Aorta (tissue), 5 donors: ENCODE results near the gene ZP1. TPM values are rescaled to one million over a fixed set of nuclear protein-coding genes. Genes with fewer than 3 reads are reported as not detected.

ENCODE experiments used
- ATAC-seq: fragments of 200-7000 bp; cut with Tn5 transposase; one replicate; pipeline ENCODE4 v1.9.1; 2022; ENCODE audit warnings: moderate library complexity; ENCODE audit not compliant: low FRiP score
- DNase-seq, 2 donors: peaks; one replicate each; pipeline ENCODE4 v3.0.0-alpha.2; 2020
- H3K27ac ChIP-seq, 2 donors: one replicate each; pipeline ENCODE4 v1.5.1; 2013; ENCODE audit warnings: low read length in 2 of 2, mild to moderate bottlenecking in 2 of 2, moderate library complexity in 2 of 2, control low read depth in 1 of 2, inconsistent platforms in 1 of 2, low read depth in 1 of 2
- H3K27me3 ChIP-seq, 2 donors: one replicate each; pipeline ENCODE4 v1.6.1; 2013; ENCODE audit warnings: control low read depth in 1 of 2, low read length in 1 of 2, mild to moderate bottlenecking in 1 of 2, moderate library complexity in 1 of 2; ENCODE audit not compliant: insufficient read depth in 2 of 2, control insufficient read depth in 1 of 2
- H3K36me3 ChIP-seq, 2 donors: one replicate each; pipeline ENCODE4 v1.6.1; 2013; ENCODE audit warnings: control low read depth in 1 of 2, low read length in 1 of 2, mild to moderate bottlenecking in 1 of 2; ENCODE audit not compliant: insufficient read depth in 2 of 2, control insufficient read depth in 1 of 2
- H3K4me1 ChIP-seq, 2 donors: one replicate each; pipeline ENCODE4 v1.6.1; 2013; ENCODE audit warnings: low read length in 2 of 2, control low read depth in 1 of 2, mild to moderate bottlenecking in 1 of 2, moderate library complexity in 1 of 2; ENCODE audit not compliant: insufficient read depth in 2 of 2, control insufficient read depth in 1 of 2
- H3K4me3 ChIP-seq, 2 donors: one replicate each; pipeline ENCODE4 v1.5.1; 2013; ENCODE audit warnings: low read length in 2 of 2, control low read depth in 1 of 2, mild to moderate bottlenecking in 1 of 2
- H3K9me3 ChIP-seq: one replicate; pipeline ENCODE4 v1.6.1; 2013; ENCODE audit warnings: mild to moderate bottlenecking, low read length; ENCODE audit not compliant: control insufficient read depth
- whole genome bisulfite sequencing, 2 donors: extraction: QIAGEN DNeasy Blood & Tissue Kit; methylation state at CpG; one replicate each; pipeline ENCODE4 v1.1.7; 2013; 5-methylcytosine and 5-hydroxymethylcytosine counted together
- intact Hi-C, 2 donors: fragments of 100-400 bp; cut with DNase I; formaldehyde crosslinking; loops; one replicate each; pipeline versions ENCODE4 v1.14.2 to v1.15.0; 2022
- polyA plus RNA-seq, 2 donors: library from polyadenylated mRNA; stranded (reverse); fragments of 200-250 nt; gene quantifications; one replicate each; pipeline ENCODE4 v1.2.3, GENCODE V29; 2013
- total RNA-seq, 2 donors: library from RNA; stranded (reverse); fragmentation: NEBNext Ultra II Directional; extraction: Animal tissue kit (Norgen Biotek cat#: 25700); gene quantifications; one replicate each; pipeline ENCODE4 v1.2.1, GENCODE V29; 2021
- donor health status: healthy with polysubstance abuse.
- donor health status: Bipolar disorder and iron deficiency.
- donor health status: DM: no; HTN: no; CAD: no.
- donor health status: DM: no; HTN: no; CAD: no.
- donor health status: DM: yes; HTN: yes; CAD: no.

Gene ZP1
- total and polyA plus RNA-seq, 4 donors: not detected

- H3K9me3 ChIP-seq: no peaks in the 10 kb centered on the region
- H3K4me3 ChIP-seq: peak within 1 kb of the TSS; percentile 43 to 90
- DNase-seq (peak; percentile 92 to 93), ATAC-seq (peak; percentile 92)
- H3K27me3 ChIP-seq: no peaks in the 10 kb centered on the region
- intact Hi-C loops: loop anchor here (5.0 to 10.0 kb wide), 3 partner anchors 33 to 251 kb away; partner anchors contain the start of gene VPS37C (in 1 of the 2)
- peak within 1 kb of the TSS; percentile 83 to 96 for H3K27ac ChIP-seq
- WGBS, 2 donors: 0% methylated on average over 56 to 70 of the region's 70 CpGs
- no peaks in the 10 kb centered on the region for H3K4me1 ChIP-seq
- H3K36me3 ChIP-seq: no peaks in the 10 kb centered on the region
Observed at GRCh38 chr11:60913793-60914632, 46.7 kb downstream of the ZP1 start, which contains the start of gene TMEM109. TMEM109 (plus strand) TSS chr11:60914158; CDS start chr11:60919694, 5,536 bp downstream.

DNA sequence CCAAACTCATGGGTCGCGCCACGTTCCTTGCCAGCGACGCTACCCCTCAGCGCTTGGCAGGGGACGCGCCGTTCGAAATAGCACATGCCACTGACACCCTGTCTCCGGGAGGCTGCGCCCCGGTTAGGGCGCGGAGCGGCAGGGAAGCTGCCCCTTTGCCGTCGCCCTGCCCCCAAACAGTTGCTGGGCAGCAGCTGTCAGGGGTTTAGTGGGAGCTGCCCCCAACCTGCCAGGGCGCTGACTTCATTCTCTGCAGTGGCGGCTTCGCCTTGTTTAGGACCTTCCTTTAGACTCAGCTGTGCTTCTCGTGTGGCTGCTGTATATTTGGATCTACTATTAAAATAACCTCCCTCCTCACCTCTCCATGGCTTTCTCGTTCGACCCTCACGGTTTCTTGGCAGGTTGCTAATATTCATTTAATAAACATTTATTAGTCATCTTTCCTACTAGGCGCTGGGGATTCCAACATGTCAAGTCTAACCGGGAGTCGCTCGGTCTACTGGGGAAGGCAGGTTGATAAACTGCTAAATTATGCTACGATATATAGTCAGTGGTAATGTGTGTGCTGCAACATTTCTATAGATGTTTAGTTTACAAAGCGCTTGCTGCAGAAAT is 47.4 kb downstream of the ZP1 start:
- 0 to 1% methylated on average over 31 of the region's 31 CpGs for WGBS, 2 donors
- Histone ChIP-seq H3K36me3 (no peaks in the 10 kb centered on the region), H3K27me3 (no peaks in the 10 kb centered on the region), H3K4me1 (no peaks in the 10 kb centered on the region), H3K27ac (peak overlapping the region in 1 of 2 donors; percentile 96), H3K9me3 (no peaks in the 10 kb centered on the region), H3K4me3 (peak overlapping the region; percentile 43 to 90)
- intact Hi-C loops: loop anchor here (5.0 to 10.0 kb wide), 3 partner anchors 33 to 250 kb away; partner anchors contain the start of gene VPS37C (in 1 of the 2)
- DNase-seq (no peak), ATAC-seq (peak; percentile 73)

- Histone ChIP-seq H3K27me3 (no peaks in the 10 kb centered on the region), H3K27ac (peak overlapping the region in 1 of 2 donors; percentile 49), H3K4me1 (no peaks in the 10 kb centered on the region), H3K4me3 (peak overlapping the region; percentile 43 to 90), H3K9me3 (no peaks in the 10 kb centered on the region), H3K36me3 (no peaks in the 10 kb centered on the region)
- ATAC-seq (peak; percentile 51), DNase-seq (peak; percentile 80 to 88)
- intact Hi-C loops: loop anchor here (10.0 kb wide), 2 partner anchors 239 to 249 kb away; partner anchors contain the start of gene VPS37C (in 1 of the 2)
- 6 to 7% methylated on average over 17 of the region's 17 CpGs for WGBS, 2 donors
Observed at GRCh38 chr11:60915248-60915914, 48.0 kb downstream of the ZP1 start.

DNA sequence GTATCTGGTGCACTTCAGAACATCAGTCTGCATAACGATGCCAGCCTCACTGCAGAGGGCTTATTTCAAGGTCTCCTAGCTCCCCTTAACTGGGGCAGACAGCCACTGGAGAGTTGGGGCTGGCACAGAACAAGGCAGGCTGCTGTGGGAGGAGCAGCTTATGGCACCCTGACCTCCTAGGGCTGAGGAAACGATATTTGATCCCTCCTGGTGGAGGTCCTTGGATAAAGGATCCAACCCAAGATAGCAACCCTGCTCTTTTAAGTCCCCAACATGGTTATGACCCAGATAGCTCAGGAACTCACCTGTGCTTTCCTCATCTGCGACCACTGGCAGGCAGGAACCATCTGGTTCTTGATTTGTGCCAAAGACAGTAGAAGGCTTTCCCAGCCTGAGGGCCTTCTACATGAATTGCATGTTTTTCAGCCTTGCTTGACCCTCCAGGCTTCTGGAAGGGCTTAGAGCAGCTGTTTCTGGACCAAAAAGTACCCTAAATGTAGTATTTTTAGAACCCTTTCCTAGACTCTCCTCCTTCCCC is 49.4 kb downstream of the ZP1 start:
- DNase-seq (no peak), ATAC-seq (no peak)
- intact Hi-C loops: loop anchor here (10.0 kb wide), 2 partner anchors 238 to 248 kb away; partner anchors contain the start of gene VPS37C (in 1 of the 2)

GRCh38 chr11:60917267-60917666 is 49.9 kb downstream of the ZP1 start:
- intact Hi-C loops: loop anchor here (10.0 kb wide), 2 partner anchors 238 to 248 kb away; partner anchors contain the start of gene VPS37C (in 1 of the 2)
- no peak for DNase-seq
- H3K4me1 ChIP-seq: no peaks in the 10 kb centered on the region

More for the DNA sequence above, 49.4 kb downstream of the ZP1 start:
- H3K27ac ChIP-seq: no peak overlapping the region
- H3K36me3 ChIP-seq: peaks cover 0 to 7% of the 10 kb centered on the region in 2 donors
- no peaks in the 10 kb centered on the region for H3K9me3 ChIP-seq
- H3K27me3 ChIP-seq: no peaks in the 10 kb centered on the region
- no peaks in the 10 kb centered on the region for H3K4me1 ChIP-seq
- 80 to 81% methylated on average over 3 of the region's 3 CpGs for WGBS, 2 donors
- H3K4me3 ChIP-seq: no peak overlapping the region

DNA sequence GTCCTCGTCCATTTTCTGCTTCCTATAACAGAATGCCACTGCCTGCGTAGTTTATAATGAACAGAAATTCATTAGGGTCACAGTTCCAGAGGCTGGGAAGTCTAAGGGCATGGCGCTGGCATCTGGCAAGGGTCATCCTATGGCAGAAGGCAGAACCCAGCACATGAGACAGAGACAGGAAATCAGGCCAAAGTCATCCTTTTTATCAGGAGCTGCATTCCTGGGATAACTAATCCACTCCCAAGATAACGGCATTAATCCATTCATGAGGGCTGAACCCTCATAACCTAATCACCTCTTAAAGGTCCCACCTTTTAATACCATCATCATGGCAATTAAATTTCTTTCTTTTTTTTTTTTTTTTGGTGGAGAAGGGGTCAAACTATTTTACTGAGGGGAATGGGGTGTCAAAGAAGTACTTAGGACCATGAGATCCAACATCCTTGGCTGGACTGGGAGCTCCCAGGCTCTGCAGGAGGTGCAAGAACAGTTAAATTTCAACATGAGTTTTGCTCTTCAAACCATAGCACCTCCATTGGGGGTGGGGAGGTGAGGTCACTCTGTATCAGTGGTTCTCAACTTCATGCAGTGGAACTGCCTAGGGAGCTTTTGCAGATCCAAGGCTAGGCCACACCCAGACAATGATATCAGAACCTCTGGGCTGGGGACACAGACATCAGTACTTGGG is 51.1 kb downstream of the ZP1 start:
- intact Hi-C loops: loop anchor here (10.0 kb wide), 2 partner anchors 236 to 246 kb away; partner anchors contain the start of gene VPS37C (in 1 of the 2)
- no peak for ATAC-seq
- Histone ChIP-seq H3K4me3 (no peak overlapping the region), H3K27me3 (no peaks in the 10 kb centered on the region), H3K4me1 (no peaks in the 10 kb centered on the region), H3K36me3 (peaks cover 0 to 15% of the 10 kb centered on the region in 2 donors), H3K27ac (no peak overlapping the region), H3K9me3 (no peaks in the 10 kb centered on the region)
- WGBS, 2 donors: 92 to 95% methylated on average over 4 of the region's 4 CpGs
- DNase-seq: no peak

More at GRCh38 chr11:60917267-60917666, 49.9 kb downstream of the ZP1 start:
- Histone ChIP-seq H3K27ac (no peak overlapping the region), H3K9me3 (no peaks in the 10 kb centered on the region), H3K36me3 (peaks cover 0 to 11% of the 10 kb centered on the region in 2 donors), H3K4me3 (no peak overlapping the region), H3K27me3 (no peaks in the 10 kb centered on the region)
- WGBS, 2 donors: 97 to 100% methylated on average over 1 of the region's 1 CpG
- no peak for ATAC-seq

DNA sequence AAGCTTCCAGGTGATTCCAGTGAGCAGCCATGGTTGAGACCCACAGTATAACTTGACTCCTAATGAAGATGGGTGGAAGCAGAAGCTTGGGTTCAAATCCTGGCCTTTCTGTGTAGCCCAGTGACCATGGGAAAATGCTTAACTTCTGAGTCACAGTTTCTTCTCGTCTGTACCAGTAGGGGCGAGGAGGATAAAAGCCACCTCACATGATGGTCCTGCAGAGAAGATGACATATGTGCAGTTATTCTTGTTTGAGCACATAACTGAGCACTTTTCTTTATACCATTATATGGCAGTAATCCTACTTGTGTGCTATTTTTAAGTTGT is 51.6 kb downstream of the ZP1 start:
- intact Hi-C loops: loop anchor here (10.0 kb wide), 2 partner anchors 236 to 246 kb away; partner anchors contain the start of gene VPS37C (in 1 of the 2)
- WGBS, 2 donors: 39 to 49% methylated on average over 2 of the region's 2 CpGs
- no peaks in the 10 kb centered on the region for H3K4me1 ChIP-seq

More for the DNA sequence above, 51.6 kb downstream of the ZP1 start:
- Histone ChIP-seq H3K36me3 (peaks cover 0 to 15% of the 10 kb centered on the region in 2 donors), H3K9me3 (no peaks in the 10 kb centered on the region), H3K27me3 (no peaks in the 10 kb centered on the region), H3K4me3 (no peak overlapping the region), H3K27ac (no peak overlapping the region)
- DNase-seq (no peak), ATAC-seq (no peak)
